GM23338 (cell line): ENCODE data around the gene CHMP6. TPM values are rescaled to one million over a fixed set of nuclear protein-coding genes. Genes with fewer than 3 reads are reported as not detected.

Experiments used
- ATAC-seq: fragments of 200-7000 bp; cut with Tn5 transposase; 3 replicates; pipeline ENCODE4 v1.9.1; 2020
- DNase-seq: peaks from one replicate; pipeline ENCODE4 v3.0.0-alpha.2; 2015; ENCODE audit warnings: low spot score
- H2AFZ ChIP-seq: fragments of 200-600 bp; sonication (generic); 2 replicates; pipeline ENCODE4 v1.8.0; 2016; ENCODE audit warnings: antibody characterized with exemption, mild to moderate bottlenecking, moderate library complexity
- H3F3A ChIP-seq: fragments of 200-600 bp; sonication (generic); replicated peaks from 2 replicates; pipeline ENCODE4 v1.8.0; 2017; ENCODE audit warnings: antibody characterized with exemption, mixed run types, low read depth
- H3K27ac ChIP-seq: fragments of 200-600 bp; sonication (generic); 2 replicates; pipeline ENCODE4 v1.6.1; 2016; ENCODE audit warnings: low read depth
- H3K27me3 ChIP-seq: fragments of 200-600 bp; sonication (generic); 2 replicates; pipeline ENCODE4 v1.8.0; 2016; ENCODE audit warnings: mild to moderate bottlenecking, mixed run types, moderate library complexity; ENCODE audit not compliant: insufficient read depth
- H3K36me3 ChIP-seq: fragments of 200-600 bp; sonication (generic); 2 replicates; pipeline ENCODE4 v1.8.0; 2016; ENCODE audit warnings: mild to moderate bottlenecking; ENCODE audit not compliant: insufficient read depth
- H3K4me1 ChIP-seq: fragments of 200-600 bp; sonication (generic); 2 replicates; pipeline ENCODE4 v1.8.0; 2016; ENCODE audit warnings: mild to moderate bottlenecking, moderate library complexity; ENCODE audit not compliant: insufficient read depth
- H3K4me2 ChIP-seq: fragments of 200-600 bp; sonication (generic); 2 replicates; pipeline ENCODE4 v1.7.1; 2017; ENCODE audit warnings: mixed run types
- H3K4me3 ChIP-seq: fragments of 200-600 bp; sonication (generic); 2 replicates; pipeline ENCODE4 v1.6.1; 2016; ENCODE audit warnings: mixed run types
- H3K79me2 ChIP-seq: fragments of 200-600 bp; sonication (generic); replicated peaks from 2 replicates; pipeline ENCODE4 v1.8.0; 2017; ENCODE audit warnings: mild to moderate bottlenecking; ENCODE audit not compliant: insufficient read depth
- H3K9me2 ChIP-seq: fragments of 200-600 bp; sonication (generic); 2 replicates; pipeline ENCODE4 v1.8.0; 2017; ENCODE audit not compliant: insufficient read depth
- H4K20me1 ChIP-seq: fragments of 200-600 bp; sonication (generic); replicated peaks from 2 replicates; pipeline ENCODE4 v1.8.0; 2017; ENCODE audit warnings: mild to moderate bottlenecking; ENCODE audit not compliant: insufficient read depth
- H3K27ac Mint-ChIP-seq: 2 replicates; pipeline ENCODE4 v1.8.0; 2020; ENCODE audit warnings: inconsistent platforms, mild to moderate bottlenecking, moderate library complexity, mixed read lengths
- H3K27me3 Mint-ChIP-seq: 3 replicates; pipeline ENCODE4 v1.8.0; 2022; ENCODE audit warnings: low read depth, mild to moderate bottlenecking, moderate library complexity, mixed read lengths, inconsistent platforms; ENCODE audit not compliant: insufficient read depth, poor library complexity
- H3K36me3 Mint-ChIP-seq: 3 replicates; pipeline ENCODE4 v1.8.0; 2021; ENCODE audit warnings: low read depth, mild to moderate bottlenecking, inconsistent platforms, moderate library complexity, mixed read lengths
- H3K4me1 Mint-ChIP-seq: 3 replicates; pipeline ENCODE4 v1.8.0; 2020; ENCODE audit warnings: mild to moderate bottlenecking, inconsistent platforms, mixed read lengths
- H3K4me3 Mint-ChIP-seq: 3 replicates; pipeline ENCODE4 v1.8.0; 2021; ENCODE audit warnings: moderate library complexity, mild to moderate bottlenecking, inconsistent platforms, mixed read lengths
- H3K9me3 Mint-ChIP-seq: 3 replicates; pipeline ENCODE4 v1.8.0; 2020; ENCODE audit warnings: moderate library complexity, mild to moderate bottlenecking, inconsistent platforms, mixed read lengths
- CREB1 ChIP-seq: fragments of 250-450 bp; sonication (Bioruptor Pico); IDR thresholded peaks from 2 replicates; pipeline ENCODE4 v1.5.0; 2020; ENCODE audit warnings: low read depth, mild to moderate bottlenecking, moderate library complexity
- CTCF ChIP-seq, 2 experiments: fragments of 200-600 bp in 1 of 2; sonication (generic) in 1 of 2; conservative IDR thresholded peaks; 2 replicates each; pipeline versions ENCODE4 v1.5.1 to v1.6.1; 2016 to 2017; ENCODE audit warnings: antibody characterized with exemption in 2 of 2, low read depth in 2 of 2, mild to moderate bottlenecking in 2 of 2, moderate library complexity in 1 of 2
- ETS1 ChIP-seq: IDR thresholded peaks from 2 replicates; pipeline ENCODE4 v1.6.1; 2016; ENCODE audit warnings: antibody characterized with exemption
- EZH2 ChIP-seq: fragments of 200-600 bp; sonication (generic); IDR thresholded peaks from one replicate; pipeline ENCODE4 v1.8.0; 2017; ENCODE audit warnings: antibody characterized with exemption, mild to moderate bottlenecking, low read depth; ENCODE audit not compliant: unreplicated experiment
- EZH2phosphoT487 ChIP-seq: fragments of 200-600 bp; sonication (generic); IDR thresholded peaks from one replicate; pipeline ENCODE4 v1.8.1; 2018; ENCODE audit warnings: antibody characterized with exemption; ENCODE audit not compliant: unreplicated experiment
- JUNB ChIP-seq: IDR thresholded peaks from one replicate; pipeline ENCODE4 v1.6.1; 2016; ENCODE audit warnings: antibody characterized with exemption; ENCODE audit not compliant: unreplicated experiment
- POLR2AphosphoS5 ChIP-seq: IDR thresholded peaks from 2 replicates; pipeline ENCODE4 v1.6.1; 2016; ENCODE audit warnings: antibody characterized with exemption, low read depth
- REST ChIP-seq: IDR thresholded peaks from one replicate; pipeline ENCODE4 v1.6.1; 2018; ENCODE audit warnings: antibody characterized with exemption; ENCODE audit not compliant: unreplicated experiment
- ZNF114 ChIP-seq: fragments of 250-450 bp; sonication (Bioruptor Pico); IDR thresholded peaks from 2 replicates; pipeline ENCODE4 v1.5.0; 2020; ENCODE audit warnings: mild to moderate bottlenecking, moderate library complexity
- ZNF331 ChIP-seq: fragments of 250-450 bp; sonication (Bioruptor Pico); IDR thresholded peaks from 2 replicates; pipeline ENCODE4 v1.5.0; 2020; ENCODE audit warnings: low read depth, mild to moderate bottlenecking, moderate library complexity
- polyA plus RNA-seq: library from polyadenylated mRNA; unstranded; fragments of >200 nt; fragmentation: Nextera tagmentation; extraction: Ambion mirVana; gene quantifications from 2 replicates; pipeline ENCODE4 v1.2.1, GENCODE V29; 2016
- total RNA-seq: library from RNA; depleted of rRNA; stranded (reverse); fragments of >200 nt; shearing (Covaris generic); gene quantifications from 2 replicates; pipeline ENCODE4 v1.2.3, GENCODE V29; 2014

Gene CHMP6
- total and polyA plus RNA-seq, 2 experiments from 2014 or later, result 12.3 to 14.0 TPM

DNA sequence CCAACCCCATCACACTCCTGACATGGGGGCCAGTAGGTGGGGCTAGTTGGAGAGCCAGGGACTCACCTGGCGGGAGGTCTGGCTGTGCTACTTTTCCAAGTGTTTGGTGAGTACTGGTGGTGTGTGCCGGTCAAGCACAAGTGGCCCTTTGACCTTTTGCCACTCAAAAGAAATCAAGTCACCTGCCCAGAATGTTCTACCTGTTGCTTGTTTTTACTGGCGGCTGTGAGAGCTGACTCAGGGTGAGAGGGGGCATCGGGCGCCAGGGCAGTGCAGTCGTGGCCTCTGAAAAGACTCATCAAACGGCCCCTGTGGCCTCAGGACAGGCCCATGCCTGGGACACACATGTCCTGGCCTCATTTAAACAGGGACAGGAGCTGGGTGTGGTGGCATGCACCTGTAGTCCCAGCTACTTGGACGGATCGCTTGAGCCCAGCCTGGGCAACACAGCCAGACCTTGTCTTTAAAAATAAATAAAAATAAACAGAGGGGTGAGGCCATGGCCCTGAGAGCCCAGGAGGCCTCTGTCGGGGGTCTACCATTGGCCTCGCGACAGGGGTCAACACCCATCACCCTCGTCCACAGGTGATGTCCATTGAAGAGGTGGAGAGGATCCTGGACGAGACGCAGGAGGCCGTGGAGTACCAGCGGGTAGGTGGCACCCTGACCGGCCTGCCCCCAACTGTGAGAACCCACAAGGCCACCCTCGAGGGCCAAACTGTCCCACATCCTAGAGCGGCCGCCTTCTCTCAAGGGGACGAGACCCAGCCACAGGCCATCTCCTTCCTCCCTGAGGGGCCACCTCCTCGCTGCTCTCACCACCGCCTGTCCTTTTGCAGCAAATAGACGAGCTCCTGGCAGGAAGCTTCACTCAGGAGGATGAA is 5.0 kb downstream of the CHMP6 start:
- no peak for TF ChIP-seq ZNF331 (CRISPR knock-in tag)
- no peak for TF ChIP-seq JUNB
- peak in 1 of 2 experiments; percentile 20; a peak in 1 of 4 replicates for TF ChIP-seq CTCF (conservative IDR thresholded peaks at IDR 0.05; ENCODE audit: low read depth in 2 of 2)
- TF ChIP-seq EZH2phosphoT487, result no peak
- Histone ChIP-seq H3K79me2 (no peaks in the 10 kb centered on the region; the same call in 1 of the 2 replicates), H3K27ac (no peak overlapping the region), H3K4me3 (no peak overlapping the region), H2AFZ (no peak overlapping the region), H3K4me2 (no peak overlapping the region), H4K20me1 (no peaks in the 10 kb centered on the region), H3F3A (0 out of 2 replicates have a peak, but pooled peaks cover 6% of the 10 kb centered on the region), H3K9me2 (no peaks in the 10 kb centered on the region), H3K27me3 (peaks cover 4% of the 10 kb centered on the region; the same call in 1 of the 2 replicates), H3K4me1 (peaks cover 4% of the 10 kb centered on the region; the same call in 1 of the 2 replicates), H3K36me3 (no peaks in the 10 kb centered on the region)
- H3K9me3 Mint-ChIP-seq, result no peaks in the 10 kb centered on the region
- no peak for ATAC-seq
- H3K36me3 Mint-ChIP-seq, result peaks cover 8% of the 10 kb centered on the region; the same call in 1 of the 3 replicates
- H3K27ac Mint-ChIP-seq, result no peak overlapping the region
- no peak for DNase-seq
- H3K4me1 Mint-ChIP-seq, result peaks cover 6% of the 10 kb centered on the region; the same call in 2 of the 3 replicates
- peaks cover 8% of the 10 kb centered on the region for H3K27me3 Mint-ChIP-seq
- no peak overlapping the region for H3K4me3 Mint-ChIP-seq

- no peak overlapping the region for H3K27ac ChIP-seq
- ATAC-seq (no peak), DNase-seq (no peak)
Measured at GRCh38 chr17:80997424-80998117, 5.9 kb downstream of the CHMP6 start.

More at GRCh38 chr17:80997424-80998117, 5.9 kb downstream of the CHMP6 start:
- Histone ChIP-seq H3K36me3 (no peaks in the 10 kb centered on the region), H3K9me2 (no peaks in the 10 kb centered on the region), H3K27me3 (peaks cover 3% of the 10 kb centered on the region; the same call in 1 of the 2 replicates), H3K79me2 (no peaks in the 10 kb centered on the region; the same call in 1 of the 2 replicates), H2AFZ (no peak overlapping the region), H3F3A (0 out of 2 replicates have a peak, but pooled peaks cover 3% of the 10 kb centered on the region), H3K4me2 (no peak overlapping the region), H4K20me1 (no peaks in the 10 kb centered on the region), H3K4me3 (no peak overlapping the region), H3K4me1 (peaks cover 4% of the 10 kb centered on the region; the same call in 1 of the 2 replicates)
- no peak overlapping the region for H3K27ac Mint-ChIP-seq
- peaks cover 8% of the 10 kb centered on the region; the same call in 1 of the 3 replicates for H3K36me3 Mint-ChIP-seq
- no peaks in the 10 kb centered on the region for H3K9me3 Mint-ChIP-seq
- TF ChIP-seq REST (no peak), JUNB (no peak), EZH2phosphoT487 (no peak), EZH2 (no peak), POLR2AphosphoS5 (no peak), ETS1 (no peak), ZNF114 (CRISPR knock-in tag) (no peak), CREB1 (CRISPR knock-in tag) (no peak), CTCF (conservative IDR thresholded peaks at IDR 0.05; ENCODE audit: low read depth in 2 of 2) (no peak)
- H3K27me3 Mint-ChIP-seq, result peaks cover 10% of the 10 kb centered on the region
- peaks cover 6% of the 10 kb centered on the region; the same call in 2 of the 3 replicates for H3K4me1 Mint-ChIP-seq
- no peak overlapping the region for H3K4me3 Mint-ChIP-seq
